ENCODE data around the gene DCTN1.
"Not testable (repeated sequence)": the region's sequence is repeated elsewhere in the genome, so short reads cannot be mapped to it uniquely, and the experiment has no call there.

DCTN1 gene

DNA sequence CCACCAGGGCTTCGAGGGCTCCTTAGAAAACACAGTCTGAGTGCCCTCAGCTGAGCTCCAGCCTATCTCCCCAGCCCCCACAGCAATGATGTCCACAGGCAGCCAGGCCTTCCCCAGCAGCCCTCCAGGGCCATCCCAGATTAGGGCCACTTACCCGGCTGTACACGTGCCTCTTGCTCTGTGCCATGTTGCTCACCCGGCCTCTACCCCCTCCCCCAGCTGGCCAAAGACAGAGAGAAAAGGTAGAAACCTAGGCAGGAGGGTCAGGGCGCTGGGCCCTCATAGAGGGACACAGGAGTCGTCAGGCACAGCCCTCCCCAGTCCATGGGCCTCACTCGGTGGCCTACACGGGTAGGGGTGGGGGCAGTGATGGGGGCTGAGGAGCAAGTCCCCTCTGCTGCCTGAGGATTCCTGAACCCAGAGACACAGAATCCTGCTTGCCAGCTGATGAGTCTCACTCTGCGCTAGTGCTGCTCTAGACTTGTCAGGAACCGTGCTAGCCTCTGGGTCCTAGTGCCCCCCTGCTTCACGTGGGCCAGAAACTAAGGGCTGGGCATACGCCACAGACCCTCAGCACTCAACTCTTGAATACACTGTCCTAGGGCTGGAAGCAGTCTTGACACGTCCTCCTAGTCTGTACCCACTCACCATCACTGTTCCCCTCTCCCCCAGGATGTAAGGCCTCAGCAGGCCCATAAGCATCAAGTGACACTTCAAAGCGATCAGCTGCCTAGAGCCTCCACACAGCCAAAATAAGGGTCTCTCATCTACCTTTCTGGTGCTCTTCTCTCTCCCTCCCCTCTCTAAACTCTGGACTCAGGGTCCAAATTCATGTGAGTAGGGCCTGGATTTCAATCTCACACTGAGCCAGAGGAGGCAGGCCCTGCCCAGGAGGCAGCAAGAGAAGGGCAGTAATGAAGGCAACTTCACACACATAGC is at the start of gene DCTN1:
TSS of gene DCTN1 (minus strand) at position 461 of the 939 bp plus-strand sequence. CDS start at position 187, 274 bp downstream.
- ATAC-seq (peak; percentile 85), DNase-seq (peak in 1 of 2 donors; percentile 13)
- no peaks in the 10 kb centered on the region for H3K27me3 Mint-ChIP-seq
- no peak within 1 kb of the TSS for H3K27ac Mint-ChIP-seq
- H3K9me3 Mint-ChIP-seq: no peaks in the 10 kb centered on the region
- H3K4me3 Mint-ChIP-seq: peak within 1 kb of the TSS; percentile 14 to 20
- peaks cover 50% of the 10 kb centered on the region for H3K4me1 Mint-ChIP-seq

DNA sequence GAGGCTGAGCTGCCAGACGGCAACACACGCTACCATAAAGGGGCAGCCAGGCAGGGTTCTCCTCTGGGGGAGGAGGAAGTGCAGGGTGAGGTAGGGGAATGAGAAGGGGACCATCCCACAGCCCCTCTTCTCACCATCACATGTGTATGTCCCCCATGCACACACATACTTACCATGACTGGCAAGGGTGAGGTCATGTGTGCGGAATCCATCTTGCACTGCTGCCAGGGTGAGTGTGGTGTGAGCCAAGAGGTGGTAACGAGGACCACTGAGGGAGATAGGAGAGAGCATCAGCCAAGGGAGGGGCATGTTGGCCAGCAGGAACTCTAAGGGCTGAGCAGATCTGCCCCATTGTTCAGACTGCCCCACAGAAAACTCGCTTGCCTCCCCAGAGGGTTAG is 48.6 kb upstream of the DCTN1 start:
- H3K4me1 Mint-ChIP-seq: peaks cover under 1% of the 10 kb centered on the region
- H3K27me3 Mint-ChIP-seq: no peaks in the 10 kb centered on the region
- H3K9me3 Mint-ChIP-seq: no peaks in the 10 kb centered on the region
- ATAC-seq (no peak), DNase-seq (no peak)
- H3K4me3 Mint-ChIP-seq: no peak overlapping the region
- H3K27ac Mint-ChIP-seq: peak overlapping the region in 1 of 2 donors; percentile 0

DNA sequence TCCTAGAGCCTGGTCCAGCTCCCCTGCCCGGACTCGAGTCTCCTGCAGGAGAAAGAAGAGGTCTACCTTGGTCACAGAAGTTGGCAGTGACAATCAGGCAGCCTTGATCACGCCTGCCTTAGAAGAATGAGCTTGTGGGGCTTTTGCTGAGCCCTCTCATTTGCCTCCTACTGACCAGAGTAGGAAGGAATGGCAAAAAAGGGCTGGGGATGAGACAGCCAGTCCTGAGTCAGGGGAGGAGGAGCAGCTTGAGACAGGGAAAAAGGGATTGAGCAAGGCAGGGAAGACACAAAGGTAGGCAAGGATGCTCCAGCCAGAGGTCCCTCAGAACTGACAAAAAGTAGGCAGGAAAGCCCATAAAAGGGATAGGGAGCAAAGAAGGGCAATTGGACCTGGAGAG is 47.4 kb upstream of the DCTN1 start:
- H3K4me3 Mint-ChIP-seq: no peak overlapping the region
- no peaks in the 10 kb centered on the region for H3K27me3 Mint-ChIP-seq
- H3K27ac Mint-ChIP-seq: peak overlapping the region in 1 of 2 donors; percentile 1
- no peaks in the 10 kb centered on the region for H3K9me3 Mint-ChIP-seq
- ATAC-seq (no peak), DNase-seq (no peak)
- peaks cover 12% of the 10 kb centered on the region for H3K4me1 Mint-ChIP-seq

DNA sequence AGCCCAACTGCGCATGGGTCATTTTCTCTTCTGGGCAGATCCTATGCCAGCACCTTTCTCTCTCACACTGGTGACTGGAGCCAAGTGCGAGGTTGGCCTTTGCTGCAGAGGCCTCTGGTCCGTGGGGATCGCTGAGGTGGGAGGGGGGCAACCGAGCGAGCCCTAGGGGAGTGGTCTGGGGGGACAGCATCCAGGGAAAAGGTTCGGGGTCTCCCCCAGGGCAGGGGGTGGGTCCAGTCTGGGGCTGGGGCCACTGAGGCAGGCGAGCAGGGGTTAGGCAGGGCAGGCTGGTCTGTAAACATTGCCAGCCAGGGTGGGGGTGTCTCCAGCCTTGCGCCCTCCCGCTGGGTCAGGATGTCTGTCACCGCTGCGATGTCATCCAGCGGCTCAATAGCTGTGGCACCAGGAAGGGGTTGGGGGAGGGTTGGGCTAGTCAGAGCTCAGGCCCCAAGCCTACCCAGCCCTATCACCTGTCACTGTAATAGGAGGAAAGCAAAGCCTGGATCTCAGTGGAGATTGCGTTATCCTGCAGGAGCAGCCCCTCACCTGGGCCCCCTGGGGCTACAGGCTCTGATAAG is 46.2 kb upstream of the DCTN1 start:
- H3K27me3 Mint-ChIP-seq: no peaks in the 10 kb centered on the region
- H3K4me1 Mint-ChIP-seq: peaks cover 19% of the 10 kb centered on the region
- H3K27ac Mint-ChIP-seq: peak overlapping the region in 1 of 2 donors; percentile 24

DNA sequence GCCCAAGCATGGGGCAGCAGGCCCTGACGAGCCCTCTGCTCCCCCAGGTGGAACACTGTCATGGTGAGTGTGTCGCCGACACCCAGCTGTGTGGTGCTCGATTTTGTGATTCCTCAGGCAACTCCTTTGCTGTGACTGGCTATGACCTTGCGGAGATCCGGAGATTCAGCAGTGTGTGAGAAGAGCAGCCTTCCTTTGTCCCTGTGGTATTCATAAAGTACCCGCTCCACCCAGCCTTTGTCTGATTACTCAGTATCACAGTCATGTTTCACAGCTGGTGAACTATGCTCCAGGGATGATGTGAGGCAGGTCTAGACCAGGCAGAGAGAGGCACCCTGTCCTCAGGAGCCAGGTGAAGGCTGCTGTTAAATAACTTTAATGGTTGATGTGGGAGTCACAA is 45.4 kb upstream of the DCTN1 start:
- peaks cover 25% of the 10 kb centered on the region for H3K4me1 Mint-ChIP-seq
- ATAC-seq: no peak
- H3K4me3 Mint-ChIP-seq: no peak overlapping the region
- DNase-seq: no peak
- no peaks in the 10 kb centered on the region for H3K9me3 Mint-ChIP-seq
- H3K27ac Mint-ChIP-seq: peak overlapping the region; percentile 36 to 43
- no peaks in the 10 kb centered on the region for H3K27me3 Mint-ChIP-seq

More for the DNA sequence above, 46.2 kb upstream of the DCTN1 start:
- no peak for ATAC-seq
- DNase-seq: no peak
- no peak overlapping the region for H3K4me3 Mint-ChIP-seq
- no peaks in the 10 kb centered on the region for H3K9me3 Mint-ChIP-seq

DNA sequence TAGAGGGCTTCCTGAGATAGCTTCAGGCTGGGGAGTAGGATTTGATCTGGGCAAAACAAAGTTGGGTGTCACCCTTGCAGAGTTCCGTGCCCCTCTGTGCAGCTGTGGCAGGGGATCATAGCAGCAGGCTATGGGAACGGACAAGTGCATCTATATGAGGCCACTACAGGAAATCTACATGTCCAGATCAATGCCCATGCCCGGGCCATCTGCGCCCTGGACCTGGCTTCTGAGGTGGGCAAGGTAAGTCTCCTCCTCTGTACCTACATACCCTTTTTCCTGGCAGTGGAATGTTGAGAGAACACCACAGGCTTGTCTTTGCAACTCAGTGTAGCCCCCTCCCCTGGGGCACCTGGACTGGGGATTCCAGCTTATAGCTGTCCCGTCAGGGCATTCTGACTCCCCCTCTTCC is 44.9 kb upstream of the DCTN1 start:
- H3K4me1 Mint-ChIP-seq: peaks cover 30% of the 10 kb centered on the region
- no peaks in the 10 kb centered on the region for H3K27me3 Mint-ChIP-seq
- H3K4me3 Mint-ChIP-seq: no peak overlapping the region
- no peaks in the 10 kb centered on the region for H3K9me3 Mint-ChIP-seq
- ATAC-seq (no peak), DNase-seq (no peak)
- H3K27ac Mint-ChIP-seq: no peak overlapping the region

DNA sequence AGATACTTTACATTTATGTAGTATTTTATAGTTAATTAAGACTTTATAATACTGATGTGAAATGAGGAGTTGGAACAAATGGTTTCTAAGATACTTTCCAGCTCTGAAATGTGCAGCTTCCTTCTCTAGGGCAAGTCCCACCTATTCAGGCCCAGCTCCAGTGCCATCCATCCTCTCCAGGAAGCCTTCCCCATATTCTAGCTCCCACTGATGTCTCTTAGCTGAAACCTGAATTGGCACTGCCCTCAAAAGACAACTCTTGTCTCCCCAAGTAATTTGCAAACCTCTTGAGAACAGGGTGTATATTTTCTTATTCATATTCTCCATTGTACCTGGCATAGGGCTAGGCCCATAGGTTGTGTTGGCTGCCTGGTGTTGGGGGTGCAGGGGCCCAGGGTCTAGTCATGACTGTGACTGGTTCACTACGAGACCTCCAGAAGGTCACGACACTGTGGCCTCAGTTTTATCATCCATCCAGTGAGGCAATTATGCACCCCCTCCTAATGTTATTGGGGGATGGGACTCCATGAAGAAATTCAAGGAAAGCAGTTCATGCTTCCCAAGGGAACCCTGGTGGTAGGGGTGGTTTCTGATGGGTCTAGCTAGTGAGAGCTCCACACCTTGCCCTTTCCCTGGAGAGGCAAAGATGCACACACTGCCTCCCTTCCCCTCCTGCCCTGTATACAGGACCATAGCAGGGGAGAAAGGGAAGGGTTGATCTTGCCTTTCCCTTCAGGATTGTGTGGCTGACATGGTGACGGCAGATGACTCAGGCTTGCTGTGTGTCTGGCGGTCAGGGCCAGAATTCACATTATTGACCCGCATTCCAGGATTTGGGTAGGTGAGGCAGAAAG is 44.3 kb upstream of the DCTN1 start:
- Mint-ChIP-seq H3K27ac (no peak overlapping the region), H3K4me3 (no peak overlapping the region), H3K4me1 (peaks cover 35% of the 10 kb centered on the region), H3K9me3 (no peaks in the 10 kb centered on the region), H3K27me3 (no peaks in the 10 kb centered on the region)
- no peak for ATAC-seq
- no peak for DNase-seq

DNA sequence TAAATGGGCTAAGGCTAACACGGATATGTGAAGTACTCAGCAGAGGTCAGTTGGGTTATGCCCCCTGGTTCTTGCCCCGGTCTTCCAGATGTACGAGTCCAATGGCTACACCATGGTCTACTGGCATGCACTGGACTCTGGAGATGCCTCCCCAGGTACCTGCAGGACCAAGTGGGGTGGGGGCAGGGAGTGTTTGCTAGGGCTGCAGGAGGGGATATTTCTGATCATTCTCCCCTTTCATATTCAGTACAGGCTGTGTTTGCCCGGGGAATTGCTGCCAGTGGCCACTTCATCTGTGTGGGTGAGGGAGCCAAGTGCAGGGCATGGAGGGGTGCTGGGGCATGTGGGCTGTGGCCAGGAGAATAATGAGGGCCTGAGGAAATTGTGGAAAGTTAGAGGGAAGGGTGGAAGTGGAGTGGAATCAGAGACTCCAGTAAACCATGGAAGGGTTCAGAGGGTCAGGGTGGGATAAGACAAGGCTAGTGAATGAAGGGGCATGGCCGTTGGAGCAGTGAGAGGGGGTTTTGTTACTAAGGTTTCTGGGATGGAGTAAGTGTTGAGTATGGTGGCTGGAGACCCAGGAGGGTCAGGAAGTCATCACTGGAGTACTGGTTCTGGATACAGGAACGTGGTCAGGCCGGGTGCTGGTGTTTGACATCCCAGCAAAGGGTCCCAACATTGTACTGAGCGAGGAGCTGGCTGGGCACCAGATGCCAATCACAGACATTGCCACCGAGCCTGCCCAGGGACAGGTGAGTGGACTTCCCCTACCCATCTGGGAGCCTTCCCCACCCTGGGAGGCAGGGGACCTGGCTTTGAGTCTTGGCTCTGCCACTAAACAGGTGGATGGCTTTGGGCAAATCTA is 43.4 kb upstream of the DCTN1 start:
- H3K27ac Mint-ChIP-seq: no peak overlapping the region
- no peaks in the 10 kb centered on the region for H3K27me3 Mint-ChIP-seq
- DNase-seq (no peak), ATAC-seq (no peak)
- peak overlapping the region; percentile 98 to 100 for H3K4me3 Mint-ChIP-seq
- no peaks in the 10 kb centered on the region for H3K9me3 Mint-ChIP-seq
- peaks cover 35% of the 10 kb centered on the region for H3K4me1 Mint-ChIP-seq

DNA sequence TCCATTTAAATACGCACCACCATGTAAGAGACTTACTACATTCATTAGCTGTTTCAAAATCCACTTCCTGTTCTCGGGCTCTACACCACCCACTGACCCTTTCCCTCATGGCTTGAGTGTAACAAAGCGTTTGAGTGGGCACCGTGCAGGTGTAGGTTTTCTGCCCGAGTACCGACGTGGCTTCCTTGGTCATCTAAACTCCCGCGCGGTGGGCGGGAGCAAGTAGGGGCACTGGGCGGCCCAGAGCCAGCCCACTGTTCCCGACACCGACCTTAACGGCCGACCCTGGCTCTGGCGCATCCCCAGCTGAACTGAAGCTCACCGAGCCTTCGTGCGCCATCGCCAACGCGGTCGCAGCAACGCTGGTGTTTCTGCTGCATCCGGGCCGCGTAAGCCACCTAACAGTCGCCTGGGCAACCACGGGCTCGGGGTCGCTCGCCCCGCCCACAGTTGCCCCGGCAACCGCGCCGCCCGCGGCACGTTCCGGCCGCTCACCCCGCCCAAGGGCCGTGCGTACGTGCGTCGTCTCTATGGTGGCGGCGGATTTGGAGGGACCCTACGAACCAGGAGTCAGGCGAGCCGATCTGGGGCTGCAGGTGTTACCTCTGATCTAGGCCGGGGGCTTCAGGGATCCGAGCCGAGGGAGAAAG is 41.2 kb upstream of the DCTN1 start, which contains the start of the genes C2orf81 and WDR54:
TSS of gene C2orf81 (minus strand) at position 399 of the 650 bp plus-strand sequence. CDS start at position 340, 59 bp downstream.
TSS of gene WDR54 (plus strand) at position 510 of the 650 bp plus-strand sequence. CDS start 424 bp downstream, outside the sequence.
- DNase-seq (peak; percentile 95 to 96), ATAC-seq (peak; percentile 95)
- peak within 1 kb of the TSS; percentile 97 to 100 for H3K27ac Mint-ChIP-seq
- H3K9me3 Mint-ChIP-seq: no peaks in the 10 kb centered on the region
- no peaks in the 10 kb centered on the region for H3K27me3 Mint-ChIP-seq
- peaks cover 42% of the 10 kb centered on the region for H3K4me1 Mint-ChIP-seq
- H3K4me3 Mint-ChIP-seq: peak within 1 kb of the TSS; percentile 98 to 100

DNA sequence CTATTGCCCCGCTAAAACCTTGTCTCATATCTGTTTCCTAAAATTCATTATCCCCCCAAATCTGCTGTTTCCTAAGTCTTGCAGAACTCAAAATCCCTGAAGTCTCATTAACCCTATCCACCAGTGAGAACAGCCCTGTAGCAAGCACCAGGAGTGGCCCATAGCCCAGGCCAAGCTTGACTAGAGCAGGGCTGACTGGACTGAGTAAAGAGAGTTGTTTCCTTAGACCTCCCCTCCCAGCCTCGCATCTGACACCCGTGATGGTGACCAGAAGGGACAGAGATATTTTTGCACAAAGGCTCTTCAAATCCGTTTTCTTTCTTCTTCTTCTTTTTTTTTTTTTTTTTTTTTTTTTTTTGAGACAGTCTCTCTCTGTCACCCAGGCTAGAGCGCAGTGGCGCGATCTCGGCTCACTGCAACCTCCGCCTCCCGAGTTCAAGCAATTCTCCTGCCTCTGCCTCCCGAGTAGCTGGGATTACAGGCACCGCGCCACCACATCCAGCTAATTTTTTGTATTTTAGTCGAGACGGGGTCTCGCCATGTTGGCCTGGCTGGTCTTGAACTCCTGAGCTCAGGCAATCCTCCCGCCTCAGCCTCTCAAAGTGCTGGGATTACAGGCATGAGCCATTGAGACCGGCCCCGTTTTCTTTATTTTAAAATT is 40.5 kb upstream of the DCTN1 start:
- peaks cover 50% of the 10 kb centered on the region for H3K4me1 Mint-ChIP-seq
- H3K4me3 Mint-ChIP-seq: peak overlapping the region; percentile 98 to 100
- not testable (repeated sequence) for H3K27me3 Mint-ChIP-seq, ATAC-seq, H3K9me3 Mint-ChIP-seq, DNase-seq
- peak overlapping the region; percentile 85 to 100 for H3K27ac Mint-ChIP-seq

DNA sequence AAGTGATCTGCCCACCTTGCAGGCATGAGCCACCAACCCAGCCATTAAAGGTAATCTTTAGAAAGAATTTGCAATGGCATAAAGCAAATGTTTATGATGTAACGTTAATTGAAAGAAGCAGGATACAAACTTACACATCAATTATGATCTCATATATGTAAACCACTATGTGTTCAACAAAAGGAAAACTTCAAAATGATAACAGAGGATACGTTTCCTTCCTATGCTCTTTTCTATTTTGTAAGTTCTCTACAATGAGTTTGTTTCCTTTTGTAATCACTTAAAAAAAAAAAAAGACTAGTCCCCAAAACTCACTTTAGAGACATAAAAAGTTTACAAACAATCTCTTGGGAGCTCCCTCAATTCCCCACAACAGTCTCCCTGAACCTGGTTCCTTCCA is 39.9 kb upstream of the DCTN1 start:
- Mint-ChIP-seq H3K27me3 (no peaks in the 10 kb centered on the region), H3K9me3 (no peaks in the 10 kb centered on the region), H3K4me1 (peaks cover 55% of the 10 kb centered on the region), H3K27ac (peak overlapping the region in 1 of 2 donors; percentile 28), H3K4me3 (peak overlapping the region; percentile 11 to 16)
- DNase-seq: no peak
- ATAC-seq: no peak

DNA sequence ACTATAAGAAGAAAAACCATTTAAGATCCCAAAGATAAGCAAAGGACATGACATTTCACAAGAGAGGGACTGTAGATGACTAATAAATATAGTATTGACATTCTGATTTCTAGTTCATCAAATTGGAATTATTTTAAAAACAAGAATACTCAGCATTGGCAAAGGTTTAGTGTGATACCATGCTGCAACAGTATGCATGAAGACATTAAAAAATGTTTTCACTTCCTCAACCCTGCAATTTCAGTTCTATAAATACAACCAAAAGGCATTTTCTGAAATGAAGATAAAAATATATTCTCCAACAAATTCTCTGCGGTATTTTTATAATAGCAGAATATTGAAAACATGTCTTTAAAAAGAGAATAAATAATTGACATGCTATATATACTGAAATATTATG is 39.2 kb upstream of the DCTN1 start:
- H3K27ac Mint-ChIP-seq: no peak overlapping the region
- no peak overlapping the region for H3K4me3 Mint-ChIP-seq
- peaks cover 4% of the 10 kb centered on the region for H3K27me3 Mint-ChIP-seq
- no peaks in the 10 kb centered on the region for H3K9me3 Mint-ChIP-seq
- DNase-seq: no peak
- H3K4me1 Mint-ChIP-seq: peaks cover 61% of the 10 kb centered on the region
- ATAC-seq: no peak

DNA sequence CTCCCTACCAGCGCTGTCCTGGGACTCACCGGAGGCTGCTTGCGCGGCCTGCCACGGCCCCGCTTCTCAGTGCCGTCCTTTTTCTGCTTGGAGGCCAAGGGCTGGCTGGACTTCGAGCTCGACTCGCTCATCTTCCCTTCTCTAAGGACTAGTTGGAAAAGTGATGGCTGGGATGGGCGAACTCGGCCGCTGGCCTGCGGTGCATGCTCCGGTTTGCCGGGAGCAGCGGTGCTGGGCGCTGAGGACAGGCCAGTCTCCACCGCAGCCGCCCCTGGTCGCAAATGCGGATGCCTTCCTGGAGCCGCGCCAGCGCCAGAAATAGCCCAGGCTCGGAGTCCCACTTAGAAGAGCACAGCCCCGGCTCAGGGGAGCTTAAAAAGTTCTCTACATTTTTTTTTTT is 38.2 kb upstream of the DCTN1 start:
- DNase-seq (no peak), ATAC-seq (no peak)
- H3K4me3 Mint-ChIP-seq: no peak overlapping the region
- peaks cover 15% of the 10 kb centered on the region for H3K27me3 Mint-ChIP-seq
- H3K27ac Mint-ChIP-seq: no peak overlapping the region
- peaks cover 66% of the 10 kb centered on the region for H3K4me1 Mint-ChIP-seq
- H3K9me3 Mint-ChIP-seq: no peaks in the 10 kb centered on the region

DNA sequence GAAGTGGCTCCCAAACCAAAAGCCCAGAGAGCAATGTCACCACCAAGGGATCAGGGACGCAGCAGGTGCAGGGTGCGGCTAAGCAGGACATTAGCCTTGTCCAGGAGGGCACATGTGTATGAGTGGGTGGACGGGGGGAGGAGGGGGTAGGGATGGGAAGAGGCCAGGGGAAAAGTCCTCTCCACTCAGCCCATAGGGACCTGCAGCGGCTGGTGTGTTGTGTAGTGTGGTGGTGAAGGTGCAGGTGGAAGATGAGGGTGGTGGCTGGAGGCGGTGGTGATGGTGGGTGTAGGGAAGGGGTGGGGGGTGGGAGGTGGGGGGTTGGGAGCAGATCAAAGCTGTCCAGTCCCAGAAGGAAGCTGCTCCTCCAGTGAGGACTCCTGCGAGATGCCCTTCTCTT is 37.7 kb upstream of the DCTN1 start:
- no peak overlapping the region for H3K27ac Mint-ChIP-seq
- no peaks in the 10 kb centered on the region for H3K9me3 Mint-ChIP-seq
- DNase-seq: no peak
- H3K27me3 Mint-ChIP-seq: peaks cover 17% of the 10 kb centered on the region
- H3K4me3 Mint-ChIP-seq: no peak overlapping the region
- ATAC-seq: no peak
- peaks cover 62% of the 10 kb centered on the region for H3K4me1 Mint-ChIP-seq
